ENCODE results near the gene RAB24.

DNA sequence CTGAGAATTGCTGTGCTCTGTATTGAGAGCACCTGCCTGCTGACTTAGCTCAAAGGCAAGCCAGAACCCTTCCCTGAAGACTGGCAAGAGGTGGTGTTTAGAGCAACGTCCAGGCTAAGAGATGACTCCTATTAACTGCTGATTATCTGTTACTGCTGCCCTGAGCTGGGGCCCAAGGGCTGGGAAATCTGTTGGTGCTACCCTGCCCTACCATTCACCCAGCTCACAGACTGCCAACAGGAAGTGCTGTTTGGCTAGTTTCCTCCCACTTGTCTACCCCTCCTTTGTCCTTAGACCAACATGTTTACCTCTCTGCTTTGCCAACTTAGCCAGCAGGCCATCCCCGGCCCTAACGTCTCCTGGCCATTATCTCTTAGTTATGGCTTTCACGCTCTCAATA lies 6.9 kb downstream of the RAB24 start:
- TF ChIP-seq CTCF (conservative IDR thresholded peaks at IDR 0.05; ENCODE audit: low read depth, low read length): no peak
- TF ChIP-seq EZH2phosphoT487 (IDR thresholded peaks at IDR 0.05; ENCODE audit: borderline replicate concordance, low read length): no peak

Measured in PC-3 (cell line).